Measurements from ENCODE around the gene HOXB8. TPM values are rescaled to one million over a fixed set of nuclear protein-coding genes. Genes with fewer than 3 reads are reported as not detected.

Gene HOXB8
- total and polyA plus RNA-seq, 2 donors (not counting 1 experiment from before 2014, with no cell fraction given): 0.33 to 2.0 TPM

- Histone ChIP-seq H3K9me3 (ENCODE audit: control insufficient read depth, insufficient read depth, low read depth, low read length) (no peaks in the 10 kb centered on the region), H3K4me1 (ENCODE audit: control insufficient read depth, extremely low read depth, insufficient read depth, low read length) (peaks cover 22% of the 10 kb centered on the region), H3K4me2 (ENCODE audit: extremely low read depth, insufficient read depth, low read length) (peak overlapping the region; percentile 86), H3K36me3 (ENCODE audit: control insufficient read depth, insufficient read depth, low read length) (peaks cover 6% of the 10 kb centered on the region), H3K79me2 (ENCODE audit: control insufficient read depth, insufficient read depth, low read length) (peaks cover 100% of the 10 kb centered on the region), H3K4me3 (replicated peaks in 1 of 4; ENCODE audit: control extremely low read depth in 1 of 4, insufficient read depth in 1 of 4, low read depth in 3 of 4, low read length in 4 of 4) (peak overlapping the region; percentile 44 to 98 (median 64)), H3K27ac (ENCODE audit: insufficient read depth, low read length) (peak overlapping the region; percentile 98), H3K27me3 (ENCODE audit: control insufficient read depth, insufficient read depth, low read length) (no peaks in the 10 kb centered on the region), H2AFZ (ENCODE audit: low read length) (no peak overlapping the region), H3K9ac (ENCODE audit: insufficient read depth, low read length) (peak overlapping the region; percentile 68), H4K20me1 (ENCODE audit: control insufficient read depth, extremely low read depth, insufficient read depth, low read length) (no peaks in the 10 kb centered on the region)
- DNase-seq (ENCODE audit: low read depth in 2 of 2): no peak
- TF ChIP-seq EZH2 (IDR thresholded peaks at IDR 0.05; ENCODE audit: low read length, missing control alignments) (no peak), CTCF (conservative IDR thresholded peaks at IDR 0.05 in 1 of 2, IDR thresholded peaks at IDR 0.05 in 1 of 2; ENCODE audit: low read depth in 1 of 2, low read length in 2 of 2) (no peak)
These were observed 43.2 kb downstream of the HOXB8 start for GRCh38 chr17:48571826-48572417.

DNA sequence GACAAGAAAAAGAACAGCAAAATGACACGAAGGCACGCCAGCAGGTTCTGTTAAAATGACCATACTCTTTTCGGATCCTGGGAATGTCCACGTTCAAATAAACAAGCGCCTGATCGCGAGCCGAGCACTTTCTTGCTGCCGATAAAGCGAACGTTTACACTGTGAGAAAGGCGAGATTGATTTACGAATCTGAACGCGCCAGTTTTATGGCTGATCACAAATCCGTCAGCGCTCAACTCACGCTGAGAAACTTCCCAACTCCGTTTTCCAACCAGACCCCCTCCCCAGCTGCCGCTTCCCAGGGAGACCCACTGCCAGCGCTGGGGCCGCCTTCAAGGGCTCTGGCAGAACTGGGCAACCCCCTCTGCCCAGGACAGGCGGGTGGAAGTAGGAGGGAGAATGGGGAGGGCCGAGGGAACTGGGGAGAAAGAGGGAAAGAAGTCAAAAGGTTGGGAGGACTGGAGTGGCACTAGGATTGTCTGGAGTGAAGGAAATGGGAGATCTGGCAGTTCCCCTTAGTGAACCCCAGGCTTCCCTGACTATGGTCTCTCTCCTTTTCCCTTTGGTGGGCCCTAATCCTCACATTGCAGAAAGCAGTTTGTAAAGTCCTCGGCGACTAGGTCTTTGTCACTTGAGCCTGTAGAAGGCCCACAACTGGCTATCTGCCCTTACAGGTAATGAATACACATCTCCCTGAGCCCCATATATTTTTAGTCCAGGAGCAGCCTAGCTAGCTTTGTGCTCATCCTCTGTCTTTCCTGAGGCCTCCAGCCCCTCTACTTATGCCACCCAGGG is 43.9 kb downstream of the HOXB8 start:
- Histone ChIP-seq H3K4me3 (replicated peaks in 1 of 4; ENCODE audit: control extremely low read depth in 1 of 4, insufficient read depth in 1 of 4, low read depth in 3 of 4, low read length in 4 of 4) (peak overlapping the region; percentile 44 to 98 (median 64)), H3K27ac (ENCODE audit: insufficient read depth, low read length) (peak overlapping the region; percentile 98), H3K9ac (ENCODE audit: insufficient read depth, low read length) (peak overlapping the region; percentile 68), H3K9me3 (ENCODE audit: control insufficient read depth, insufficient read depth, low read depth, low read length) (no peaks in the 10 kb centered on the region), H3K4me2 (ENCODE audit: extremely low read depth, insufficient read depth, low read length) (peak overlapping the region; percentile 86), H3K27me3 (ENCODE audit: control insufficient read depth, insufficient read depth, low read length) (no peaks in the 10 kb centered on the region), H2AFZ (ENCODE audit: low read length) (no peak overlapping the region), H3K36me3 (ENCODE audit: control insufficient read depth, insufficient read depth, low read length) (peaks cover 8% of the 10 kb centered on the region), H3K79me2 (ENCODE audit: control insufficient read depth, insufficient read depth, low read length) (peaks cover 100% of the 10 kb centered on the region), H3K4me1 (ENCODE audit: control insufficient read depth, extremely low read depth, insufficient read depth, low read length) (peaks cover 29% of the 10 kb centered on the region), H4K20me1 (ENCODE audit: control insufficient read depth, extremely low read depth, insufficient read depth, low read length) (no peaks in the 10 kb centered on the region)
- DNase-seq (ENCODE audit: low read depth in 2 of 2): peak; percentile 48 to 83
- no peak for TF ChIP-seq CTCF (conservative IDR thresholded peaks at IDR 0.05 in 1 of 2, IDR thresholded peaks at IDR 0.05 in 1 of 2; ENCODE audit: low read depth in 1 of 2, low read length in 2 of 2)
- TF ChIP-seq EZH2 (IDR thresholded peaks at IDR 0.05; ENCODE audit: low read length, missing control alignments): no peak

- Histone ChIP-seq H3K4me2 (ENCODE audit: extremely low read depth, insufficient read depth, low read length) (peak overlapping the region; percentile 86), H3K79me2 (ENCODE audit: control insufficient read depth, insufficient read depth, low read length) (peaks cover 100% of the 10 kb centered on the region), H4K20me1 (ENCODE audit: control insufficient read depth, extremely low read depth, insufficient read depth, low read length) (no peaks in the 10 kb centered on the region), H3K9ac (ENCODE audit: insufficient read depth, low read length) (peak overlapping the region; percentile 68), H3K36me3 (ENCODE audit: control insufficient read depth, insufficient read depth, low read length) (peaks cover 10% of the 10 kb centered on the region), H3K4me1 (ENCODE audit: control insufficient read depth, extremely low read depth, insufficient read depth, low read length) (peaks cover 37% of the 10 kb centered on the region), H2AFZ (ENCODE audit: low read length) (no peak overlapping the region), H3K4me3 (replicated peaks in 1 of 4; ENCODE audit: control extremely low read depth in 1 of 4, insufficient read depth in 1 of 4, low read depth in 3 of 4, low read length in 4 of 4) (peak overlapping the region; percentile 44 to 98 (median 64)), H3K9me3 (ENCODE audit: control insufficient read depth, insufficient read depth, low read depth, low read length) (no peaks in the 10 kb centered on the region), H3K27me3 (ENCODE audit: control insufficient read depth, insufficient read depth, low read length) (no peaks in the 10 kb centered on the region), H3K27ac (ENCODE audit: insufficient read depth, low read length) (peak overlapping the region; percentile 98)
- DNase-seq (ENCODE audit: low read depth in 2 of 2): peak; percentile 60 to 70
- TF ChIP-seq CTCF (conservative IDR thresholded peaks at IDR 0.05 in 1 of 2, IDR thresholded peaks at IDR 0.05 in 1 of 2; ENCODE audit: low read depth in 1 of 2, low read length in 2 of 2) (no peak), EZH2 (IDR thresholded peaks at IDR 0.05; ENCODE audit: low read length, missing control alignments) (no peak)
These were observed 44.6 kb downstream of the HOXB8 start for GRCh38 chr17:48570325-48571023.

Data from fibroblast of lung (primary cell).